HepG2 (cell line): Measurements from ENCODE around the gene PLCXD1. TPM values are rescaled to one million over a fixed set of nuclear protein-coding genes. Genes with fewer than 3 reads are reported as not detected.

Experiments
- AGO2 ChIP-seq: fragments of 200-400 bp; formaldehyde crosslinking; optimal IDR thresholded peaks from 2 replicates; pipeline ENCODE3; 2017; ENCODE audit warnings: mild to moderate bottlenecking, low read depth, low read length, moderate library complexity
- ATF1 ChIP-seq: IDR thresholded peaks from 2 replicates; pipeline ENCODE4 v1.6.1; 2016; ENCODE audit warnings: mild to moderate bottlenecking, control low read depth
- EP300 ChIP-seq, 3 experiments: sonication (generic) in 1 of 3; formaldehyde crosslinking in 1 of 3; IDR thresholded peaks; 2 replicates each; pipeline versions ENCODE4 v1.5.1 to v1.6.1; 2011 to 2020; ENCODE audit warnings: low read depth in 2 of 3, low read length in 2 of 3, borderline replicate concordance in 1 of 3, improper control_type of control experiment in 1 of 3, mild to moderate bottlenecking in 1 of 3, missing genetic modification reagents in 1 of 3, moderate library complexity in 1 of 3
- HNRNPL ChIP-seq: fragments of 200-400 bp; formaldehyde crosslinking; IDR thresholded peaks from 2 replicates; pipeline ENCODE4 v1.6.1; 2017; ENCODE audit warnings: mild to moderate bottlenecking, low read depth, low read length
- MBD4 ChIP-seq: IDR thresholded peaks from 2 replicates; pipeline ENCODE4 v1.6.1; 2012; ENCODE audit warnings: low read length, inconsistent platforms, borderline replicate concordance
- NFKB2 ChIP-seq: sonication (generic); formaldehyde crosslinking; IDR thresholded peaks from 2 replicates; pipeline ENCODE4 v1.4.0; 2020; ENCODE audit warnings: missing genetic modification reagents, borderline replicate concordance
- RARG ChIP-seq: sonication (generic); formaldehyde crosslinking; IDR thresholded peaks from 2 replicates; pipeline ENCODE4 v1.4.0; 2020; ENCODE audit warnings: low read depth, mild to moderate bottlenecking, missing genetic modification reagents
- RBFOX2 ChIP-seq: fragments of 200-400 bp; formaldehyde crosslinking; IDR thresholded peaks from 2 replicates; pipeline ENCODE4 v1.6.1; 2017; ENCODE audit warnings: low read depth, mild to moderate bottlenecking, low read length
- SP4 ChIP-seq: sonication (generic); formaldehyde crosslinking; IDR thresholded peaks from 2 replicates; pipeline ENCODE4 v1.8.1; 2023; ENCODE audit warnings: mild to moderate bottlenecking, missing genetic modification reagents
- SUZ12 ChIP-seq: fragments of 150-350 bp; IDR thresholded peaks from 2 replicates; pipeline ENCODE4 v1.6.1; 2014; ENCODE audit warnings: low read depth, low read length
- ZBTB38 ChIP-seq: sonication (generic); formaldehyde crosslinking; IDR thresholded peaks from 2 replicates; pipeline ENCODE4 v1.5.1; 2020; ENCODE audit warnings: mild to moderate bottlenecking, missing genetic modification reagents
- ZFP36L1 ChIP-seq: sonication (generic); formaldehyde crosslinking; IDR thresholded peaks from 2 replicates; pipeline ENCODE4 v1.8.0; 2022; ENCODE audit warnings: mild to moderate bottlenecking, missing genetic modification reagents, moderate library complexity
- ZMYM3 ChIP-seq: sonication (generic); formaldehyde crosslinking; IDR thresholded peaks from 2 replicates; pipeline ENCODE4 v1.5.1; 2020; ENCODE audit warnings: mild to moderate bottlenecking, missing genetic modification reagents
- ZNF274 ChIP-seq: sonication (generic); formaldehyde crosslinking; IDR thresholded peaks from 2 replicates; pipeline ENCODE4 v1.5.1; 2020; ENCODE audit warnings: mild to moderate bottlenecking, missing genetic modification reagents
- polyA plus RNA-seq, 8 experiments: library from polyadenylated mRNA; depleted of rRNA in 3 of 8; stranded (reverse) in 7 of 8; unstranded in 1 of 8; fragments of >200 nt; fragmentation: Illumina TruSeq in 4 of 8; extraction: Trizol in 4 of 8; gene quantifications; 2 replicates each; pipeline versions ENCODE4 v1.2.1 to v1.2.3, GENCODE V29; 2011 to 2016; ENCODE audit warnings: low read depth in 4 of 8, missing spikeins in 1 of 8, mixed read lengths in 1 of 8; ENCODE audit not compliant: insufficient read depth in 1 of 8
- total RNA-seq, 5 experiments: library from RNA; depleted of rRNA; stranded (reverse); fragments of >200 nt; fragmentation: Illumina TruSeq; extraction: Trizol; gene quantifications; 2 replicates each; pipeline ENCODE4 v1.2.3, GENCODE V29; 2016; ENCODE audit warnings: low read depth in 1 of 5
- TF ChIP-seq, protein P1 (sequence below): IDR thresholded peaks from 2 replicates; pipeline ENCODE4 v1.6.1; 2016

The PLCXD1 gene
- total and polyA plus RNA-seq, 2 of the 13 experiments (the other 11 are each of a cell fraction or from before 2014, with no cell fraction given) = 87.7 to 153 TPM

DNA sequence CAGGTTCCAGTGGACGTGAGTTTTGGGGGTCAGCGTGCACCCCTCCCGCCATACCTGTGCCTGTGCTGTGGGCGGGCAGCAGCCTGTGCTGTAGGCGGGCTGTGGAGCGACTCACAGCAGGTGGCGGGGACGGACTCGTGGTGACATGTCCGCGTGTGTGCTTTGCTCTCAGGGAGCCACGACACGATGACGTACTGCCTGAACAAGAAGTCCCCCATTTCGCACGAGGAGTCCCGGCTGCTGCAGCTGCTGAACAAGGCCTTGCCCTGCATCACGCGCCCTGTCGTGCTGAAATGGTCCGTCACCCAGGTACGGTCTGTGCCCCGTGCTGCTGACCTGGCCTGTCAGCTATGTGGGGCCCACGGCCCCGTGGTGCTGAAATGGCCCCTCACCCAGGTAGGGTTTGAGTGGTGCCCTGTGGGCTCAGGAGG is 7.4 kb downstream of the PLCXD1 start (continued):
- no peak for TF ChIP-seq MBD4
- no peak for TF ChIP-seq ZFP36L1 (CRISPR knock-in tag)
- no peak for TF ChIP-seq SP4 (CRISPR knock-in tag)
- TF ChIP-seq ZBTB38 (CRISPR knock-in tag) = peak; percentile 41; the same call in 1 of the 2 replicates
- peak; percentile 87 for TF ChIP-seq AGO2
- TF ChIP-seq, protein P1, sequence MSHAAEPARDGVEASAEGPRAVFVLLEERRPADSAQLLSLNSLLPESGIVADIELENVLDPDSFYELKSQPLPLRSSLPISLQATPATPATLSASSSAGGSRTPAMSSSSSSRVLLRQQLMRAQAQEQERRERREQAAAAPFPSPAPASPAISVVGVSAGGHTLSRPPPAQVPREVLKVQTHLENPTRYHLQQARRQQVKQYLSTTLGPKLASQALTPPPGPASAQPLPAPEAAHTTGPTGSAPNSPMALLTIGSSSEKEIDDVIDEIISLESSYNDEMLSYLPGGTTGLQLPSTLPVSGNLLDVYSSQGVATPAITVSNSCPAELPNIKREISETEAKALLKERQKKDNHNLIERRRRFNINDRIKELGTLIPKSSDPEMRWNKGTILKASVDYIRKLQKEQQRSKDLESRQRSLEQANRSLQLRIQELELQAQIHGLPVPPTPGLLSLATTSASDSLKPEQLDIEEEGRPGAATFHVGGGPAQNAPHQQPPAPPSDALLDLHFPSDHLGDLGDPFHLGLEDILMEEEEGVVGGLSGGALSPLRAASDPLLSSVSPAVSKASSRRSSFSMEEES = no peak
- peak; percentile 85 for TF ChIP-seq RBFOX2
- no peak for TF ChIP-seq EP300 (IDR thresholded peaks at IDR 0.05; ENCODE audit: low read depth in 2 of 2, low read length in 2 of 2)
- no peak for TF ChIP-seq EP300 (CRISPR knock-in tag; IDR thresholded peaks at IDR 0.05; ENCODE audit: borderline replicate concordance)
- 0 out of 2 replicates have a peak, but pooled peaks have one; percentile 27 for TF ChIP-seq HNRNPL
- TF ChIP-seq SUZ12 = no peak
- TF ChIP-seq ATF1 = no peak
- TF ChIP-seq ZNF274 (CRISPR knock-in tag) = no peak
- no peak for TF ChIP-seq ZMYM3 (CRISPR knock-in tag)
- no peak for TF ChIP-seq RARG (CRISPR knock-in tag)
- no peak for TF ChIP-seq NFKB2
